NT2/D1 (cell line): ENCODE measurements around the gene UBAP2.

Experiments used
- SUZ12 ChIP-seq: IDR thresholded peaks from 2 replicates; pipeline ENCODE4 v1.6.1; 2011; ENCODE audit not compliant: insufficient read length, insufficient read depth; ENCODE audit errors: extremely low read depth
- YY1 ChIP-seq: IDR thresholded peaks from 2 replicates; pipeline ENCODE4 v1.6.1; 2011; ENCODE audit not compliant: insufficient read length, insufficient read depth

- TF ChIP-seq YY1 (no peak), SUZ12 (no peak)
These were observed 169.9 kb downstream of the UBAP2 start for GRCh38 chr9:33878691-33879366.
